NCI-H1048 (cell line): ENCODE results near the gene HINT2.

Experiments
- DNase-seq: peaks from one replicate; lab custom pipeline; 2025; lab: John Stamatoyannopoulos, UW

HINT2 gene

GRCh38 chr9:35811381-35812024, 3.3 kb downstream of the HINT2 start:
- DNase-seq, result no peak

DNA sequence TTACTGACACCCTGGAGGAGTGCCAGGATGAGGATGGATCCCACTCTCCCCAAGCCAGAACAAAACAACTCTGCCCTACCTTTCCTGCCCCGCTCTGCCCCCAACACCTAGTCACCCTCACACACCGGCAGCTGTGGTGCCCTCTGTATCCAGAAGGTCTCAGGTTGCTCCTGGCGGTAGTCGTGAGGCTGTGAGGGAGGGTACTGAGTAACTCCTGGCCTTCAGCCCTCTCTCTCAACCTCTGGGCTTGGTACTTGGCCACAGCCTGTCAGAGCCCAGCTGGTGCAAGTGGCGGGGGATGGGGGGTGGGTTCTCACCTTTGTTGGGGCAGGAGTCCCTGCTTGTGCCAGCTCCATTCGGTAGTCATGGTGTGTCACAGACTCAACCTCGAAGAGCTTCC, 4.7 kb downstream of the HINT2 start:
- no peak for DNase-seq

GRCh38 chr9:35808433-35808832, 6.4 kb downstream of the HINT2 start:
- no peak for DNase-seq

DNA sequence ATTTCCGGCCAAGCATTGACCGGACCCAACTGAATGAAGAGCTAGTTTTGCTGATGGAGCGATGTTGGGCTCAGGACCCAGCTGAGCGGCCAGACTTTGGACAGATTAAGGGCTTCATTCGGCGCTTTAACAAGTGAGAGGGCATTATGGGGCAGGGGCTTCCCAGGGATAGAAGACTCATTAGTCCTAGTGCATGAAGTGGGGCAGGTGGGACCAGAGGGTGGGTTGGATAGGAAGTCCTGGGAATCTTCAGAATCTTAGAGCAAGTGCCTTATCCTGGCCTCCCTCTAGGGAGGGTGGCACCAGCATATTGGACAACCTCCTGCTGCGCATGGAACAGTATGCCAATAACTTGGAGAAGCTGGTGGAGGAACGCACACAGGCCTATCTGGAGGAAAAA, 8.7 kb downstream of the HINT2 start:
- no peak for DNase-seq

DNA sequence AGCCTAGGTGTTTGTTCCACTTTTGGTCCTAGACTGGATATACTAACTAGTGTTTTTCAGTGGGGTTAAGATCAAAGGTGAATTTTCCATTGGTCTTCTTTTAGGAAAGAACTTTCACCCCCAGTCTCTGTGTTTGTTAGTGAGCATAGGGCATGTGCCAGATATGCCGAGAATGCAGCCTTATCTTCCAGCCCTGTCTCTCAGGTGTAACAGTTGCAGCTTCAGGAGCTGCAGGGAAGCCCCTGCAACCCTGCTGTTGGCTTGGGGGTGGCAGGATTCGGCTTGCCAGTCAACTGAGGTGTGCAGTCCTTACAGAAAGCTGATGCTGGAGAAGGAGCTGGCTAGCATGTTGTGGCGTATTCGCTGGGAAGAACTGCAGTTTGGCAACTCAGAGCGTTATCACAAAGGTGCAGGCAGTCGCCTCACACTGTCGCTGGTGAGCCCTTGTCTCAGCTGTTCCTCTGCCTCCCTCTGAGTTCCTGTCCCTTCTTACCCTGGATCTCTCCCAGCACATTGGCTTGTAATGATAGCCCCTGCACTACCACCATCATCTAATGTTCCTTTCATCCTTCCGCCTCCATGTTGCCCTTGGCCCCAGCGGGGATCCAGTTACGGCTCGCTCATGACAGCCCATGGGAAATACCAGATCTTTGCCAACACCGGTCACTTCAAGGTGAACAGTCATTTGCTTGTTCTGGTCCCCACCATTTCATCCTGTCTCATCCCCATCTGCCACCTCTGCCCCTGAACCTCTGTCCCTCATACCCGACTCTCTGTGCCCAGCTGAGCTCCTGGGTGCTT, 13.3 kb downstream of the HINT2 start:
- no peak for DNase-seq

- no peak for DNase-seq
Measured at GRCh38 chr9:35800530-35800929, 14.3 kb downstream of the HINT2 start.

- no peak for DNase-seq
Measured at GRCh38 chr9:35798658-35799374, 16.0 kb downstream of the HINT2 start.

DNA sequence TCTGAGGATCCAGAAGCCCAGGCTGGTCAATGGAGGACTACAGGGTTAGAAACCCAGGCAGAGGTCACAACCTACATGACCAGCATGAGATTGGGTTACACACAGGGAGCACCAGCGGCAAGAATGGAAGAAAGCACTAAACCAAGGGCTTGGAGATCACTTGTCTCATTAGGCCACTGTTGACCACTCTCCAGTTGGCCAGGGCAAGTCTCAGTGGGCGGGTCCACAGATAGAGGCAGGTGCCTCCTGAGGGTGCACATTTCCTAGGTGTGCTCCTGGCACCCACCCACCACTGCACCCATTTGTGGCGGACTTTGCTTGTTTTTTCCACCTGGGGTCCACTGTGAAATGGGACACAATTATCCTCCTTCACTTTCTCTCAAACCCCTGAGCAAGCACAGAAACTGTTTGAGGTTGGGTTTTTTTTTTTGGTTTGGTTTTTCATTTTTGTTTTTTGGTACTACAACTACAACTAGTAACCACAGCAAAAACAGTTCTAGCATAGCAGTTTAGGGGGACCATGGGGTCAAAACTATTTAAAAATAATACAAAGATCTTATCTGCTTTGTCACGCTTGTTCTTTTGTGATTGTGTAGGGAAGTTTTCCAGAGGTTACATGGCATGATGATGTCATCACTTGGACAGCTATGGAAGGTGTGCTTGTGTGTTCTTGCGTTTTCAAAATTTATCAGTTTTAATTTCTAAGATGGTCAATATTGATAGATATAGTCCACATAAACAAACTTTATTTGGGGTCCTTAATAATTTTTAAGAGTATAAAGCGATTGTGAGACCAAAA, 17.3 kb downstream of the HINT2 start:
- DNase-seq, result no peak

- no peak for DNase-seq
Measured at GRCh38 chr9:35795695-35796094, 19.1 kb downstream of the HINT2 start.

- no peak for DNase-seq
Measured at GRCh38 chr9:35793461-35793860, 21.4 kb downstream of the HINT2 start.

DNA sequence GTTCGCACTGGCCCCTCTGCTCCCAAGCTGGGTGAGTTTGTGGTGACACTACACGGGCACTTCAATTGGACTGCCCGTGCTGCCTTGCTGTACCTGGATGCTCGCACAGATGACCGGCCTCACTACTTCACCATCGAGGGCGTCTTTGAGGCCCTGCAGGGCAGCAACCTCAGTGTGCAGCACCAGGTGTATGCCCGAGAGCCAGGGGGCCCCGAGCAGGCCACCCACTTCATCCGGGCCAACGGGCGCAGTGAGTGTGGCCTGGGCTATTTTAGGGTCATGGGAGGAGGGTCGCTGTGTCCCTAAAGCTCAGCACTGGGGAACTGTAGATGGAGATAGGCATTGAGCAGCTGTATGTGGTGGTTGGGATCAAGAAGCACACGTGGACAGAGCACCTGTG, 22.0 kb downstream of the HINT2 start:
- no peak for DNase-seq

DNA sequence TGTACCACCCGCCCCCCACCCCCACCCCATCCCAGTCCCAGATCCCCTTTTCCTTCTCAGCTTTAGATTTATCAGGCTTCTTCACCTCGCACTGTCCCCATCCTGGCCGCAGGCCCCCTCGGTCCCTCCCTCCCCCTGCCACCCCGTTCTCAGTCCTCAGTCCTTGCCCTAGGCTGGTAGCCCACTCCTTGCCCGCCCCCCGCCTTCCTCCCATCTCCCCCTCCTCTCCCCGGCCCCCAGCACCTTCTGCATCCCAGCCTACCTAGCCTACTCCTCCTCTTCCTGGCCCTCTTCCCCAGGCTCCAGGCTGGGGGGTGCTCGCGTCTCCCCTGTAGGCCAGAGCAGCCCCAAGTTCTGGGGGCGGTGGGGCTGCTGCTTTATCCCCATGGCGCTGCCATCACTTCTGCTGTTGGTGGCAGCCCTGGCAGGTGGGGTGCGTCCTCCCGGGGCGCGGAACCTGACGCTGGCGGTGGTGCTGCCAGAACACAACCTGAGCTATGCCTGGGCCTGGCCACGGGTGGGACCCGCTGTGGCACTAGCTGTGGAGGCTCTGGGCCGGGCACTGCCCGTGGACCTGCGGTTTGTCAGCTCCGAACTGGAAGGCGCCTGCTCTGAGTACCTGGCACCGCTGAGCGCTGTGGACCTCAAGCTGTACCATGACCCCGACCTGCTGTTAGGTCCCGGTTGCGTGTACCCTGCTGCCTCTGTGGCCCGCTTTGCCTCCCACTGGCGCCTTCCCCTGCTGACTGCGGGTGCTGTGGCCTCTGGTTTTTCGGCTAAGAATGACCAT, 22.6 kb downstream of the HINT2 start:
- DNase-seq, result no peak

GRCh38 chr9:35791297-35791921, 23.4 kb downstream of the HINT2 start, which contains the start of gene NPR2:
NPR2 (plus strand) TSS chr9:35791591; CDS start chr9:35792409, 818 bp downstream.
- DNase-seq, result no peak

DNA sequence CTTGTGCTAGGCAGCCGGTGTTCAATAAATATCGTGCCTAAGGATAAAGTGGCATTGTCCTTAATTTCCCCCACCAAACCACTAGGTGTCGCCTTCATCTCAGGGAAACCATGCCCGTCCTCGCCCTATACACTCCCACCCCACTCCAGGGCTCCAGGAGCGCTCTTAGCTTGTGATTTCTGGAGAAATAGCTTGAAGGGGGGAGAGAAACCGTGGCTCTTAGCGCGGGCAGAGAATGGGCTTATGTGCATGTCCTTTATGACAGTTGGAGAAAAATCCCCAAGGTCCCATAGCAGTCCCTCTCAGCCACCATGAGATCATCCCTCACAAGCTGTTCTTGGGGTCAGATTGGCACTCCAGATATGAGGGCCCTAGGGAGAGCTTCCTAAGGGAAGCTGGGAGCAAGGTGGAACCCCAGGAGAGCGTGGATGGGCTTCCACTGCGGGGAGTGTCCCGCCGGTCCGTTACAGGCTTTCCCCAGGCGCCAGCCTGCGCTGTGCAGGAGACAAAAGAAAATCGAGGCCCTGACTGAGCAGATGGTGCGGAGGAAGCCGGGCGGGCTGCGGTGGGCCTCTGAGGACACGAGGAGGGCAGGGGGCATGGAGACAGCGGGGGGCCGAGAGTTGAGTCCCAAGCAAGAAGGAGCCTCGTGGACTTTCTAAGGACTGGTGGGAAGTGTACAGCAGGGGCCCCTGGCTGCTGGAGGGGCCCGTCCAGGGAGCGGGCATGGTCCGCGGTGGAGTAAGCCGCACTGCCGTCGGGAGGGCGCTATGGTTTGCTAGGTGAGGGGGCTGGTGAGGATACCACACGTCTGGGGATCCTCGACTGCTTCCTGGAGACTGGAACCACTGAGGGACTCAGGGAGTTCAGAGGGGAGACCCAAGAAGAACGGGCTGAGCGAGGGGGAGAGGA, 24.2 kb downstream of the HINT2 start:
- no peak for DNase-seq

GRCh38 chr9:35790025-35790384, 24.8 kb downstream of the HINT2 start:
- no peak for DNase-seq

DNA sequence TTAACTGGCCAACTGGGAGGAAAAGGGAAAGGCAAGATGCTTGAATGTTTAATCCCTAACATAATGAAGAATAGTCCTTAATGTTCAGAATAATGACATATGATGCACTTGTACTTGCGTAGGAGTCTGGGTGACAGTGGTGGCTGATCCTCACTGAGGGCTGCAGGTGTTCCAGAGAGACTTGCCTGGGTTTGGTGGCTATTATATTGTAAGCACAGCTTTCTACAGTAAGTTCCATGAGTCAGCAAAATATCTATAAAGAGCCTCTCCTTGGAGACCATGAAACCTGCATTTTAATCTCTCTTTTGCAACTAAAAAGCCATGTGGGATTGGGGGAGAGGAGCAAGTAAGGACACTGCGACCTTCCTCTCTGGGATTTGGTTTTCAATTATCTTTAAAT, 25.3 kb downstream of the HINT2 start:
- no peak for DNase-seq

GRCh38 chr9:35783418-35783817, 31.4 kb downstream of the HINT2 start:
- DNase-seq, result no peak

DNA sequence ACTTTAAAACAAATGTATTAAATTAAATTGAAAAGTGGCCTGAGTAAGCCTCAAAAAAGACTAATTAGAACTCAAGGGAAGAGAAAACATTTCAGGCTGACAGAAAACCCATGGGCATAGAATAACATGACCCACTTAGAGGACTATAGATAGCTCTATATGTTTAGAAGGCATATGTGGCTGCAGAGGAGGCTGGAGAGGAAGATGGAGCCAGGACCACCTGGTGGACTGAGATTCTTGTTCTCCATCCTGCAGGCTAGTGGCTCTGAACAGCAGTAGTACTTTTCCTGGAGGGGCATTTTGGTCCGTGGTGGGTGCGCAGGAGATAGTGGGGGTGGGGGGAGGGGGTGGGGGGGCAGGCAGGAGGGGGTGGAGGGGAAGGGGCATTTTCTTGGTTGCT, 33.8 kb downstream of the HINT2 start:
- DNase-seq, result no peak

DNA sequence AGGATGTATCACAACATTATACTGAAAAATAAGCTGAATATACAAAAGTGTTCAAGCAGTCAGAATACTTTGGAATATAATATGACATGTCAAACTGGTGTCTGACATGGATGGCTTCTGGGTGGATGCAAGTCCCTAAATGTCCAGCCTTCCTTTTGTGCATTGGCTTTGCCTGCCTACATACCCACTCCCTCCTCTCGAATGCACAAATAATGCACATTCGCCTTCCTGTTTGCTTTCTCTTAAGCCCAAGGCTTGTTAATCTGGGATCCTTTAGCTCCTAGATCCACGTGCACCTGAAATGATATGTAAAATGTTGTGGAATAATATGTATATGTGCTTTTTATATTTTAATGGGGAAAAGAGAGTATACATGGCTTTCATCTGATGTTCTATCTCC, 36.3 kb downstream of the HINT2 start:
- no peak for DNase-seq

- DNase-seq, result no peak
Measured at GRCh38 chr9:35776018-35776417, 38.8 kb downstream of the HINT2 start.
